PC-9 (cell line): ENCODE data around the gene SNRNP35.
"Not testable (repeated sequence)": the region's sequence is repeated elsewhere in the genome, so short reads cannot be mapped to it uniquely, and the experiment has no call there.

Experiments
- CTCF ChIP-seq: fragments of 200-600 bp; sonication (generic); conservative IDR thresholded peaks from 2 replicates; pipeline ENCODE4 v1.6.1; 2017; ENCODE audit warnings: mixed run types, antibody characterized with exemption, mild to moderate bottlenecking, moderate library complexity
- EZH2 ChIP-seq: fragments of 200-600 bp; sonication (generic); IDR thresholded peaks from 2 replicates; pipeline ENCODE4 v1.8.0; 2017; ENCODE audit warnings: antibody characterized with exemption, low read depth

GRCh38 chr12:123408619-123409018 lies 49.3 kb upstream of the SNRNP35 start:
- TF ChIP-seq CTCF, EZH2: not testable (repeated sequence)
